HG03354 (cell line): ENCODE data around the gene TMEM132C.
"Not testable (repeated sequence)": the region's sequence is repeated elsewhere in the genome, so short reads cannot be mapped to it uniquely, and the experiment has no call there.

Source experiments
- ATAC-seq: cut with Tn5 transposase; IDR thresholded peaks from one replicate; pipeline ENCODE4 v1.9.1; 2021; ENCODE audit warnings: mild to moderate bottlenecking; ENCODE audit not compliant: unreplicated experiment, poor library complexity, severe bottlenecking

TMEM132C gene

GRCh38 chr12:128456922-128457321, 190.0 kb downstream of the TMEM132C start:
- no peak for ATAC-seq

- no peak for ATAC-seq
These were observed 191.5 kb downstream of the TMEM132C start for GRCh38 chr12:128458301-128458974.

GRCh38 chr12:128459067-128459466, 192.1 kb downstream of the TMEM132C start:
- ATAC-seq, result no peak

GRCh38 chr12:128463881-128464280, 196.9 kb downstream of the TMEM132C start:
- no peak for ATAC-seq

- ATAC-seq, result no peak
These were observed 200.9 kb downstream of the TMEM132C start for GRCh38 chr12:128467882-128468281.

GRCh38 chr12:128468926-128469325, 202.0 kb downstream of the TMEM132C start:
- no peak for ATAC-seq

- no peak for ATAC-seq
These were observed 204.5 kb downstream of the TMEM132C start for GRCh38 chr12:128471491-128471890.

GRCh38 chr12:128474916-128475315, 207.9 kb downstream of the TMEM132C start:
- ATAC-seq, result no peak

GRCh38 chr12:128476266-128476665, 209.3 kb downstream of the TMEM132C start:
- no peak for ATAC-seq

- no peak for ATAC-seq
These were observed 216.7 kb downstream of the TMEM132C start for GRCh38 chr12:128483526-128484255.

- not testable (repeated sequence) for ATAC-seq
These were observed 230.4 kb downstream of the TMEM132C start for GRCh38 chr12:128497376-128497775.

- ATAC-seq, result no peak
These were observed 240.5 kb downstream of the TMEM132C start for GRCh38 chr12:128507470-128507869.

GRCh38 chr12:128509170-128509569, 242.2 kb downstream of the TMEM132C start:
- no peak for ATAC-seq

GRCh38 chr12:128510511-128510910, 243.5 kb downstream of the TMEM132C start:
- no peak for ATAC-seq

GRCh38 chr12:128513331-128513730, 246.4 kb downstream of the TMEM132C start:
- no peak for ATAC-seq

- no peak for ATAC-seq
These were observed 246.9 kb downstream of the TMEM132C start for GRCh38 chr12:128513831-128514230.

- ATAC-seq, result no peak
These were observed 251.7 kb downstream of the TMEM132C start for GRCh38 chr12:128518644-128519043.

- ATAC-seq, result no peak
These were observed 252.5 kb downstream of the TMEM132C start for GRCh38 chr12:128519426-128519825.

- no peak for ATAC-seq
These were observed 255.0 kb downstream of the TMEM132C start for GRCh38 chr12:128521981-128522380.

- ATAC-seq, result no peak
These were observed 257.5 kb downstream of the TMEM132C start for GRCh38 chr12:128524439-128524838.

GRCh38 chr12:128531170-128531569, 264.2 kb downstream of the TMEM132C start:
- no peak for ATAC-seq
